SK-N-SH treated with all-trans-retinoic acid at 6 μM for 48 hours (cell line): ENCODE measurements around the gene ACTL9.

Experiments
- ATAC-seq: fragments of 200-7000 bp; cut with Tn5 transposase; 3 replicates; pipeline ENCODE4 v1.9.1; 2020; ENCODE audit warnings: mild to moderate bottlenecking, moderate library complexity
- ARNTL ChIP-seq: fragments of 450-650 bp; formaldehyde crosslinking; IDR thresholded peaks from 2 replicates; pipeline ENCODE4 v1.5.0; 2020; ENCODE audit warnings: low read depth, mild to moderate bottlenecking, moderate library complexity, borderline replicate concordance
- BACH2 ChIP-seq: fragments of 250-450 bp; sonication (Bioruptor Pico); IDR thresholded peaks from 2 replicates; pipeline ENCODE4 v1.9.0; 2021; ENCODE audit warnings: mild to moderate bottlenecking, borderline replicate concordance
- CREB5 ChIP-seq: fragments of 250-450 bp; sonication (Bioruptor Pico); IDR thresholded peaks from 2 replicates; pipeline ENCODE4 v1.5.1; 2020; ENCODE audit warnings: low read depth, mild to moderate bottlenecking, moderate library complexity
- CSDC2 ChIP-seq: fragments of 250-450 bp; sonication (Bioruptor Pico); IDR thresholded peaks from 2 replicates; pipeline ENCODE4 v1.5.0; 2020; ENCODE audit warnings: mild to moderate bottlenecking, moderate library complexity
- ESRRG ChIP-seq: fragments of 250-450 bp; sonication (Bioruptor Pico); IDR thresholded peaks from 2 replicates; pipeline ENCODE4 v1.6.1; 2021; ENCODE audit warnings: mild to moderate bottlenecking
- GLIS3 ChIP-seq: fragments of 250-450 bp; sonication (Bioruptor Pico); IDR thresholded peaks from 2 replicates; pipeline ENCODE4 v1.5.0; 2020; ENCODE audit warnings: mild to moderate bottlenecking, moderate library complexity
- ISL1 ChIP-seq: fragments of 250-450 bp; sonication (Bioruptor Pico); IDR thresholded peaks from 2 replicates; pipeline ENCODE4 v2.1.2; 2022; ENCODE audit warnings: mild to moderate bottlenecking, moderate library complexity
- OSR1 ChIP-seq: fragments of 250-450 bp; sonication (Bioruptor Pico); IDR thresholded peaks from 2 replicates; pipeline ENCODE4 v1.8.0; 2022; ENCODE audit warnings: moderate library complexity, mild to moderate bottlenecking, inconsistent platforms
- PPARA ChIP-seq: fragments of 250-450 bp; sonication (Bioruptor Pico); IDR thresholded peaks from 2 replicates; pipeline ENCODE4 v1.5.0; 2020; ENCODE audit warnings: mild to moderate bottlenecking, borderline replicate concordance
- RARB ChIP-seq: fragments of 250-450 bp; sonication (Bioruptor Pico); IDR thresholded peaks from 2 replicates; pipeline ENCODE4 v1.8.0; 2021; ENCODE audit warnings: mild to moderate bottlenecking, moderate library complexity
- SNAI2 ChIP-seq: fragments of 250-450 bp; sonication (Bioruptor Pico); IDR thresholded peaks from 2 replicates; pipeline ENCODE4 v1.5.0; 2020; ENCODE audit warnings: mild to moderate bottlenecking, moderate library complexity
- TCF4 ChIP-seq: fragments of 250-450 bp; sonication (Bioruptor Pico); IDR thresholded peaks from 2 replicates; pipeline ENCODE4 v1.8.0; 2021; ENCODE audit warnings: mild to moderate bottlenecking, moderate library complexity, borderline replicate concordance
- TOX ChIP-seq: fragments of 250-450 bp; sonication (Bioruptor Pico); IDR thresholded peaks from 2 replicates; pipeline ENCODE4 v1.8.0; 2021; ENCODE audit warnings: mild to moderate bottlenecking, moderate library complexity, borderline replicate concordance
- TSHZ2 ChIP-seq: fragments of 250-450 bp; sonication (Bioruptor Pico); IDR thresholded peaks from 2 replicates; pipeline ENCODE4 v1.5.0; 2020; ENCODE audit warnings: mild to moderate bottlenecking, moderate library complexity
- ZC3H10 ChIP-seq: fragments of 250-450 bp; sonication (Bioruptor Pico); IDR thresholded peaks from 2 replicates; pipeline ENCODE4 v1.5.1; 2021; ENCODE audit warnings: mild to moderate bottlenecking, moderate library complexity
- ZFP3 ChIP-seq: fragments of 250-450 bp; sonication (Bioruptor Pico); IDR thresholded peaks from 2 replicates; pipeline ENCODE4 v1.5.0; 2020; ENCODE audit warnings: mild to moderate bottlenecking, moderate library complexity
- ZFP30 ChIP-seq: fragments of 450-650 bp; formaldehyde crosslinking; IDR thresholded peaks from 2 replicates; pipeline ENCODE4 v1.5.0; 2022; ENCODE audit warnings: mild to moderate bottlenecking, moderate library complexity
- ZNF565 ChIP-seq: fragments of 450-650 bp; formaldehyde crosslinking; conservative IDR thresholded peaks from 2 replicates; pipeline ENCODE4 v1.5.0; 2020; ENCODE audit warnings: low read depth, mild to moderate bottlenecking, moderate library complexity
- ZNF70 ChIP-seq: fragments of 450-650 bp; formaldehyde crosslinking; IDR thresholded peaks from 2 replicates; pipeline ENCODE4 v1.5.0; 2020; ENCODE audit warnings: mild to moderate bottlenecking, moderate library complexity
- ZNF8 ChIP-seq: fragments of 450-650 bp; formaldehyde crosslinking; IDR thresholded peaks from 2 replicates; pipeline ENCODE4 v1.5.0; 2020; ENCODE audit warnings: mild to moderate bottlenecking, moderate library complexity
- TF ChIP-seq, protein P1 (sequence below): fragments of 250-450 bp; sonication (Bioruptor Pico); IDR thresholded peaks from 2 replicates; pipeline ENCODE4 v1.8.0; 2021; ENCODE audit warnings: low read depth, mild to moderate bottlenecking, moderate library complexity, borderline replicate concordance
- TF ChIP-seq, protein P2 (sequence below): fragments of 250-450 bp; sonication (Bioruptor Pico); IDR thresholded peaks from 2 replicates; pipeline ENCODE4 v1.8.0; 2020; ENCODE audit warnings: mild to moderate bottlenecking, moderate library complexity, borderline replicate concordance

ACTL9 gene

GRCh38 chr19:8695911-8696310 is 2.7 kb downstream of the ACTL9 start:
- TF ChIP-seq ZFP30 = no peak
- no peak for TF ChIP-seq ZNF70 (CRISPR knock-in tag)
- no peak for TF ChIP-seq ISL1 (CRISPR knock-in tag)
- TF ChIP-seq SNAI2 (CRISPR knock-in tag) = no peak
- TF ChIP-seq, protein P1, sequence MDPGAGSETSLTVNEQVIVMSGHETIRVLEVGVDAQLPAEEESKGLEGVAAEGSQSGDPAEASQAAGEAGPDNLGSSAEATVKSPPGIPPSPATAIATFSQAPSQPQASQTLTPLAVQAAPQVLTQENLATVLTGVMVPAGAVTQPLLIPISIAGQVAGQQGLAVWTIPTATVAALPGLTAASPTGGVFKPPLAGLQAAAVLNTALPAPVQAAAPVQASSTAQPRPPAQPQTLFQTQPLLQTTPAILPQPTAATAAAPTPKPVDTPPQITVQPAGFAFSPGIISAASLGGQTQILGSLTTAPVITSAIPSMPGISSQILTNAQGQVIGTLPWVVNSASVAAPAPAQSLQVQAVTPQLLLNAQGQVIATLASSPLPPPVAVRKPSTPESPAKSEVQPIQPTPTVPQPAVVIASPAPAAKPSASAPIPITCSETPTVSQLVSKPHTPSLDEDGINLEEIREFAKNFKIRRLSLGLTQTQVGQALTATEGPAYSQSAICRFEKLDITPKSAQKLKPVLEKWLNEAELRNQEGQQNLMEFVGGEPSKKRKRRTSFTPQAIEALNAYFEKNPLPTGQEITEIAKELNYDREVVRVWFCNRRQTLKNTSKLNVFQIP (CRISPR knock-in tag) = no peak
- no peak for TF ChIP-seq ZNF565 (CRISPR knock-in tag)
- no peak for TF ChIP-seq ZFP3 (CRISPR knock-in tag)
- no peak for TF ChIP-seq PPARA (CRISPR knock-in tag)
- TF ChIP-seq ESRRG (CRISPR knock-in tag) = no peak
- TF ChIP-seq TOX (CRISPR knock-in tag) = no peak
- no peak for TF ChIP-seq ZNF8 (CRISPR knock-in tag)
- TF ChIP-seq ZC3H10 = no peak
- TF ChIP-seq BACH2 (CRISPR knock-in tag) = no peak
- TF ChIP-seq TCF4 (CRISPR knock-in tag) = no peak
- TF ChIP-seq GLIS3 = no peak
- ATAC-seq = no peak

GRCh38 chr19:8695501-8695900 is 3.1 kb downstream of the ACTL9 start:
- TF ChIP-seq ESRRG (CRISPR knock-in tag) = no peak
- TF ChIP-seq TOX (CRISPR knock-in tag) = no peak
- no peak for TF ChIP-seq PPARA (CRISPR knock-in tag)
- no peak for TF ChIP-seq TSHZ2 (CRISPR knock-in tag)
- TF ChIP-seq OSR1 = no peak
- no peak for TF ChIP-seq ARNTL (CRISPR knock-in tag)
- TF ChIP-seq, protein P2, sequence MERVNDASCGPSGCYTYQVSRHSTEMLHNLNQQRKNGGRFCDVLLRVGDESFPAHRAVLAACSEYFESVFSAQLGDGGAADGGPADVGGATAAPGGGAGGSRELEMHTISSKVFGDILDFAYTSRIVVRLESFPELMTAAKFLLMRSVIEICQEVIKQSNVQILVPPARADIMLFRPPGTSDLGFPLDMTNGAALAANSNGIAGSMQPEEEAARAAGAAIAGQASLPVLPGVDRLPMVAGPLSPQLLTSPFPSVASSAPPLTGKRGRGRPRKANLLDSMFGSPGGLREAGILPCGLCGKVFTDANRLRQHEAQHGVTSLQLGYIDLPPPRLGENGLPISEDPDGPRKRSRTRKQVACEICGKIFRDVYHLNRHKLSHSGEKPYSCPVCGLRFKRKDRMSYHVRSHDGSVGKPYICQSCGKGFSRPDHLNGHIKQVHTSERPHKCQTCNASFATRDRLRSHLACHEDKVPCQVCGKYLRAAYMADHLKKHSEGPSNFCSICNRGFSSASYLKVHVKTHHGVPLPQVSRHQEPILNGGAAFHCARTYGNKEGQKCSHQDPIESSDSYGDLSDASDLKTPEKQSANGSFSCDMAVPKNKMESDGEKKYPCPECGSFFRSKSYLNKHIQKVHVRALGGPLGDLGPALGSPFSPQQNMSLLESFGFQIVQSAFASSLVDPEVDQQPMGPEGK = no peak
- TF ChIP-seq ZFP30 = no peak
- TF ChIP-seq ZNF70 (CRISPR knock-in tag) = no peak
- ATAC-seq = no peak

GRCh38 chr19:8690753-8691539 is 7.6 kb downstream of the ACTL9 start:
- ATAC-seq = no peak
- no peak for TF ChIP-seq RARB (CRISPR knock-in tag)
- TF ChIP-seq CSDC2 (CRISPR knock-in tag) = no peak
- no peak for TF ChIP-seq ZNF565 (CRISPR knock-in tag)
- TF ChIP-seq ESRRG (CRISPR knock-in tag) = no peak
- no peak for TF ChIP-seq GLIS3
- TF ChIP-seq PPARA (CRISPR knock-in tag) = no peak
- TF ChIP-seq, protein P2 = no peak
- TF ChIP-seq CREB5 (CRISPR knock-in tag) = no peak
- no peak for TF ChIP-seq ZNF8 (CRISPR knock-in tag)
- TF ChIP-seq TOX (CRISPR knock-in tag) = no peak
- TF ChIP-seq ZNF70 (CRISPR knock-in tag) = no peak
- TF ChIP-seq, protein P1 (CRISPR knock-in tag) = no peak
- no peak for TF ChIP-seq SNAI2 (CRISPR knock-in tag)
- no peak for TF ChIP-seq TCF4 (CRISPR knock-in tag)
- no peak for TF ChIP-seq ZFP3 (CRISPR knock-in tag)
- TF ChIP-seq BACH2 (CRISPR knock-in tag) = no peak
